ENCODE results near the gene SLC13A3.

The SLC13A3 gene

DNA sequence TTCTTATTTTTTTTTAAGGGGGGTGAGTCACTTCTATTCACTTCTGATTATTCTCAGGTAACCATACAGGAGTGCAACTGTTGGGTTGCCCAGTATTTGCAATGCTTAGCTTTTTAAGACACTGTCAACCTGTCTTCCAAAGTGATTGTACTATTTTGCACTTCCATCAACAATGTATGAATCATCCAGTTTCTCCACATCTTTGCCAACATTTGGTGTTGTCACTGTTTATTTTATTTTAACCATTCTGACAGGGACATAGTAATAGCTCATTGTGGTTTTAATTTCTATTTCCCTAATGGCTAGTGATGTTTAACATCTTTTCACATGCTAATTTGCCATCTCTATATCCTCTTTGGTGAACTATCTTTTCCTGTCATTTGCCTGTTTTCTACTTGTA lies 1.4 kb upstream of the SLC13A3 start:
- no peak overlapping the region for H3K4me3 ChIP-seq (ENCODE audit: low read depth, low read length)
- TF ChIP-seq CTCF (IDR thresholded peaks at IDR 0.05; ENCODE audit: insufficient read depth, low read depth, low read length, missing control alignments), result no peak
- no peak for DNase-seq (ENCODE audit: low read depth)

- H3K4me3 ChIP-seq (ENCODE audit: low read depth, low read length), result no peak overlapping the region
- TF ChIP-seq CTCF (IDR thresholded peaks at IDR 0.05; ENCODE audit: insufficient read depth, low read depth, low read length, missing control alignments), result no peak
- no peak for DNase-seq (ENCODE audit: low read depth)
Measured at GRCh38 chr20:46650575-46651090, 626 bp downstream of the SLC13A3 start.

- no peak for DNase-seq (ENCODE audit: low read depth)
- no peak overlapping the region for H3K4me3 ChIP-seq (ENCODE audit: low read depth, low read length)
- no peak for TF ChIP-seq CTCF (IDR thresholded peaks at IDR 0.05; ENCODE audit: insufficient read depth, low read depth, low read length, missing control alignments)
Measured at GRCh38 chr20:46649965-46650542, 1.2 kb downstream of the SLC13A3 start.

- no peak for DNase-seq (ENCODE audit: low read depth)
- H3K4me3 ChIP-seq (ENCODE audit: low read depth, low read length), result no peak overlapping the region
- no peak for TF ChIP-seq CTCF (IDR thresholded peaks at IDR 0.05; ENCODE audit: insufficient read depth, low read depth, low read length, missing control alignments)
Measured at GRCh38 chr20:46649650-46649949, 1.7 kb downstream of the SLC13A3 start.

GRCh38 chr20:46648903-46649649 lies 2.2 kb downstream of the SLC13A3 start:
- TF ChIP-seq CTCF (IDR thresholded peaks at IDR 0.05; ENCODE audit: insufficient read depth, low read depth, low read length, missing control alignments), result peak; percentile 11
- no peak overlapping the region for H3K4me3 ChIP-seq (ENCODE audit: low read depth, low read length)
- DNase-seq (ENCODE audit: low read depth), result peak; percentile 24

- no peak overlapping the region for H3K4me3 ChIP-seq (ENCODE audit: low read depth, low read length)
- no peak for TF ChIP-seq CTCF (IDR thresholded peaks at IDR 0.05; ENCODE audit: insufficient read depth, low read depth, low read length, missing control alignments)
- no peak for DNase-seq (ENCODE audit: low read depth)
Measured at GRCh38 chr20:46647469-46647868, 3.8 kb downstream of the SLC13A3 start.

Measured in GM12865 (cell line).